ENCODE measurements around the gene ZNF423. TPM values are rescaled to one million over a fixed set of nuclear protein-coding genes. Genes with fewer than 3 reads are reported as not detected.

The ZNF423 gene
- total RNA-seq, 2 experiments from 2014 or later: not detected

DNA sequence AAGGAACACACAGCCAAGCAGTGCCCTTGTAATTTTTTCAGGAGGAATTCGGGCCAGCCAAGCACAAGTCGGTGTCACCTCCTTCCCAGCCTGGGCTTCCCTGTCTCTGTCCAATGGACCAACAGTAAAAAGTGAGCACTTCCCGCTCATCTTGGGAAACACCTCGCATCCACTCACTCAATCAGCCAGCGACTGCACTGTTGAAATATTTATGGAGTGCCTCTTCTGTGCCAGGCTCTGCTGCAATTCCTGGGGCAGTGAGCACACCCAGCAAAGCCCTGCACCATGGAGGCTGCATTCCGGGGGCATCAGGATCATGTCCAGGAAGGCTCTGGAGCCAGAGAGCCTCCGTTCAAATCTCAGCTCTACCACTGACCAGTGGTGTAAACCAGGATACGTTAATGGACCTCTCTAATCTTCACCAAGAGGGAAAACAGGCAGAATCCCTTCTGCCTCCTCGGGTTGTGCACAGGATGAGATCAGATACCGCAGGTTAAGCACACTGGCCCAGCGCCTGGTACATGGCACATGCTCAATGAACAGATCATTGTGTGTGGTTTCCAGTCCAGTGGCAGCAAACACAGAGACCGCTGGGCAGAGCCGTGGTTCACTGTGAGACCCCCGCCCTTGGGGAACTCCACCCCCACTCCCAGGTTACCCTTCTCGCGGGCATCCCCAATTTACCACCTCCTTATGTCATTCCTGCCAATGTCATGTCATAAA is 194.3 kb downstream of the ZNF423 start:
- H3K36me3 Mint-ChIP-seq: no peaks in the 10 kb centered on the region
- intact Hi-C loops (cut with micrococcal nuclease): no loop called here
- H3K9me3 Mint-ChIP-seq: no peaks in the 10 kb centered on the region
- no peaks in the 10 kb centered on the region for H3K4me1 Mint-ChIP-seq (ENCODE audit: low read depth)
- no peak overlapping the region for H3K4me3 Mint-ChIP-seq
- ChIA-PET CTCF (no interaction called here), POLR2A (no interaction called here)
- H3K27me3 Mint-ChIP-seq: no peaks in the 10 kb centered on the region
- H3K27ac Mint-ChIP-seq: no peak overlapping the region
- no peak for DNase-seq

DNA sequence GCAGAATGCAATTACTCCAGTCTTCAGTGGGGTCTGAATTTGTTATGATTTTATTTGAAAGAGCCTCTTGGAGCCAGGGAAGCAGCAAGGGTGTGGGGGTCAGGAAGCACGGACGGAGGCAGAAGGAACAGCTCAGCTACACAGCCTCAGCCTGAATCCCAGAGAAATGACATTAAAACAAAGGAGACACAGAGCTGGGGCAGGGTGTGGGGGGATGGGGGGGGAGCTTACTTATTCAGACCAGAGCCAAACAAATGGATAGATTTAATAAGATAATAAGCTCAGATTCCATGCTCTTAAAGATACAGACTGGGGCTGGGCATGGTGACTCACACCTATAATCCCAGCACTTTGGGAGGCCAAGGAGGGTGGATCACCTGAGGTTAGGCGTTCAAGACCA is 195.3 kb downstream of the ZNF423 start:
- Mint-ChIP-seq H3K36me3 (no peaks in the 10 kb centered on the region), H3K27me3 (no peaks in the 10 kb centered on the region), H3K9me3 (no peaks in the 10 kb centered on the region), H3K4me3 (no peak overlapping the region), H3K27ac (no peak overlapping the region), H3K4me1 (ENCODE audit: low read depth) (no peaks in the 10 kb centered on the region)
- CTCF ChIA-PET: interaction anchor here (0.9 kb wide), 1 partner anchor 216 kb away, joined by 3 read pairs; no protein-coding TSS in a partner anchor
- POLR2A ChIA-PET: no interaction called here
- no peak for DNase-seq
- intact Hi-C loops (cut with micrococcal nuclease): no loop called here

DNA sequence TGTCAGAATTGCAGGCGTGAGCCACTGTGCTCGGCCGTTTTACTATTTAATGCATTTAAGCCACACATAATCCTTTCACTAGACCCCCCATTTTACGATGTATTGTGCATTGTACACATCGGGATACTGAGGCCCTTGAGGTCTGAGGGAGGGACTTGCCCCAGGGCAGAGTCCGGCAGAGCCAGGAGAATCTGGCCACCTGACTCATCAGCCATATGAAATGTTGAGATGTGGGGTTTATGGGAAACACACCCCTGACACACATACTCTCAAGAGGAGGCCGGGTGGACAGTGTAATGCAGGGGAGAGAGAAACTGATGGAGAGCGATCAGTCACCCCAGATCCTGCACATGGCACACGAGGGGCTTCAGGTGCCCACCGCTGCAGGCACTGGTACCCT is 196.6 kb downstream of the ZNF423 start:
- no peak for DNase-seq
- no peak overlapping the region for H3K27ac Mint-ChIP-seq
- ChIA-PET CTCF (no interaction called here), POLR2A (no interaction called here)
- H3K9me3 Mint-ChIP-seq: no peaks in the 10 kb centered on the region
- no peak overlapping the region for H3K4me3 Mint-ChIP-seq
- intact Hi-C loops (cut with micrococcal nuclease): no loop called here
- no peaks in the 10 kb centered on the region for H3K4me1 Mint-ChIP-seq (ENCODE audit: low read depth)
- no peaks in the 10 kb centered on the region for H3K27me3 Mint-ChIP-seq
- no peaks in the 10 kb centered on the region for H3K36me3 Mint-ChIP-seq

DNA sequence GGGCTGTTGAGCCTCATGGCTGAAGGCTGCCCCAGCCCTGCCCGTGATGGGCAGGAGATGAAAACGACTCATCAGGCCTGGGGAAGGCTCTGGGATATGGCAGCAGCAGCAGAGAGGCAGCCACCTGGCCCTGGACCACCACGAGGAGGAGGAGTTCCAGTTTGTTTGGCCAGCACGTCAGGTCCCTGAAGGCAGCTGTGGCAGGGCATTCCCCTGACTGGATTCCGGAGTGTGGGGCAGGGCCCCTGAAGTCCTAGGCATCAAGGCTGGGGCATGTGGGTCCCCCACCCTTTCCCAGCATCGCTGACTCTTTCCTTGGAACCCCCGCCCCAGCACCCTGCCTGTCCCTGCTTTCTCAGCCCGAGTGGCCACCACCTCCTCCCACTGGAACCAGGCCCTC is 197.4 kb downstream of the ZNF423 start:
- no peaks in the 10 kb centered on the region for H3K27me3 Mint-ChIP-seq
- no peak overlapping the region for H3K27ac Mint-ChIP-seq
- no peaks in the 10 kb centered on the region for H3K4me1 Mint-ChIP-seq (ENCODE audit: low read depth)
- H3K4me3 Mint-ChIP-seq: no peak overlapping the region
- DNase-seq: no peak
- intact Hi-C loops (cut with micrococcal nuclease): no loop called here
- no peaks in the 10 kb centered on the region for H3K9me3 Mint-ChIP-seq
- H3K36me3 Mint-ChIP-seq: no peaks in the 10 kb centered on the region
- ChIA-PET CTCF (no interaction called here), POLR2A (no interaction called here)

DNA sequence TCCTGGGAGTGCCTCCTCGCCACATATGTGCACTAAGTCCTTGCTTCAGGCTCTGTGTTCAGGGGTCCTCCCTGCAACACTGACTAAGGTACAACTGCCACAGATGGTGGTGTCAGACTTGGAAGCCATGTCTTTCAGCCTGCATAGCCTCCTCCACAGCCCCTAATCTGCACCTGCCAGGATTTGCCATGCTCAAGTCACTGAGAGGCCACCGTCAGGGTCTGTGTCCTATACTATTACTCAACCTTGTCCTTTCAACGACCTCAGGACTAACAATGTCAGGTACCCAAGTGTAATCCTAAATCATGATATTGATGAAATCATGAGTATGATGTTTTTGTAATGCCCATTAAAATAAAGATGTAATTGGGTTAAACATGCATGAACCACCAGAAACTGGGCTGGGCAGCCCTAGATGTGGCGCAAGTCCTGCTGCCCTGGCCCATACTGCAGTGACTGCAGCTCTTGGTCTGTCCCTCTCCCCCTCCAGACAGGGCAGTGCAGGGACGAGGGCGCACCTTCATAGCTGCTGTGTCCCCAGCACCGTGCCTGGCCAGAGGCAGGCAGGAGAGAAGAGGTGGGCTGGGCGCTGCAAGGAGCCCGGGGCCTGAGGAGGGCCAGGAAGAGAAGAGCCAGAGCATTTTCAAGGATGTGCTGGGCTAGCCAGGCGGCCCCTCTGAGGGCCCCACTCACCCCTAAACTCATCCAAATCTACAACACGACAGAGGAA is 198.0 kb downstream of the ZNF423 start:
- ChIA-PET POLR2A (no interaction called here), CTCF (no interaction called here)

DNA sequence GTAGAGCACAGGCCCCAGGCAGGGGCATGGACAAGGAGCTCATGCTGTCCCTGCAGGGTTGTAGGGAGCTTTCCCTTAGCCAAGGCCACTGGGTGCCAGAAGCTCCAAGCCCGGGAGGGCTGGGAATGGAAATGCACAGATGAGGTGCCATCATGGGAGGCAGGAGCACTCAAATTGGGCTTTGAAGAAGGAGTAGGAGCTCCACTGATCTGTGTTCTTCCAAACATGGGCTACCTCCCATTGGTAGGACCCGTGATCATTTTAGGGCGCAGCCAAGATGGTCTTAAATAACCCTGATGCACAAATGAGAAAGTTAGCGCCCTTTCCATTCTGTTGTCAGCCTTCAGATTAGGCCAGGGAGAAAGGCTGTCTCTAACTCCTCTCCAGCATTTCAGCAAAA is 201.5 kb downstream of the ZNF423 start:
- DNase-seq: no peak
- ChIA-PET POLR2A (no interaction called here), CTCF (no interaction called here)
- intact Hi-C loops (cut with micrococcal nuclease): no loop called here
- Mint-ChIP-seq H3K27ac (no peak overlapping the region), H3K27me3 (no peaks in the 10 kb centered on the region), H3K9me3 (no peaks in the 10 kb centered on the region), H3K4me1 (ENCODE audit: low read depth) (no peaks in the 10 kb centered on the region), H3K36me3 (no peaks in the 10 kb centered on the region), H3K4me3 (no peak overlapping the region)

More for the DNA sequence above, 198.0 kb downstream of the ZNF423 start:
- Mint-ChIP-seq H3K36me3 (no peaks in the 10 kb centered on the region), H3K4me3 (no peak overlapping the region), H3K9me3 (no peaks in the 10 kb centered on the region), H3K27ac (no peak overlapping the region), H3K27me3 (no peaks in the 10 kb centered on the region), H3K4me1 (ENCODE audit: low read depth) (no peaks in the 10 kb centered on the region)
- DNase-seq: no peak
- intact Hi-C loops (cut with micrococcal nuclease): no loop called here

DNA sequence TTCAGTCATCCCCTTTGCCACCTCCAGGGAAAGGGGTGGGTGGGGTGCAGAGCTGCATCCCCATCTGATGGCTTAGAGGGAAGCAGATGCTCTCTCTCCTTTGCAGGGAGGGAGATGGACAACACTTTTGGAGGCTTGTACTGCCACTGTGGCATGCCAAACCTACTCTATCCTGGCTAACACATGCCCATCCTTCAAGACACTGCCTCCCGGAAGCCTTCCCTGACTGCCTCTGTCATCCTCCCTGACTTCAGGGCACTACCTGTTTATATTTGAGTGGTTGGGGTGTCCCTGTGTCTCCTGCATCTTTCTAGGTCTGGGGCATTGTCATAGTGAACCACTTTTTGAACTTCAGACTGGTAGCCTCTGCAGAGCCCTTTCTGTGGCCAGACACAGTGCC is 202.3 kb downstream of the ZNF423 start:
- ChIA-PET POLR2A (interaction anchor here (0.6 kb wide), 1 partner anchor 486 kb away, joined by 3 read pairs; no protein-coding TSS in a partner anchor), CTCF (no interaction called here)
- Mint-ChIP-seq H3K27ac (no peak overlapping the region), H3K36me3 (no peaks in the 10 kb centered on the region), H3K4me3 (no peak overlapping the region), H3K4me1 (ENCODE audit: low read depth) (no peaks in the 10 kb centered on the region), H3K9me3 (peaks cover 4% of the 10 kb centered on the region), H3K27me3 (no peaks in the 10 kb centered on the region)
- no peak for DNase-seq
- intact Hi-C loops (cut with micrococcal nuclease): no loop called here

DNA sequence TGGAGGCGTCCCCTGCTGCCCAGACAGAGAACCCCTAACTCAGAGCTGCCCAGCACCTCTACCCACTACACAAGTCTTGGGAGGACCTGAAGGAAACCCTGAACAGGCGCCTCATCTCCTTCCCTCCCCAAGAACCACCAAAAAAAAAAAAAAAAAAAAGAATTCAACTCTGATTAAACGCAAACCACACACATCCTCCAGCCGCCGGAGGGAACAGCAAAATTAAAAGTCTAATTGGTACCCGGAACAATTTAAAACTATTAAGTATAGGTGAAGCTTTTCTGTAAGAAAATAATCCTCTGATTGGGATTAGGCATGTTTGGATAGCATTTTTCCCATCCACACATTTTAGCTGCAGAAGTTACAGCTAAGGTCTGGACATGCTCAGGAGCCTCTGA is 202.7 kb downstream of the ZNF423 start:
- intact Hi-C loops (cut with micrococcal nuclease): no loop called here
- ChIA-PET POLR2A (interaction anchor here (0.6 kb wide), 1 partner anchor 487 kb away, joined by 3 read pairs; no protein-coding TSS in a partner anchor), CTCF (no interaction called here)
- H3K9me3 Mint-ChIP-seq: peaks cover 5% of the 10 kb centered on the region
- no peaks in the 10 kb centered on the region for H3K4me1 Mint-ChIP-seq (ENCODE audit: low read depth)
- no peak overlapping the region for H3K4me3 Mint-ChIP-seq
- no peaks in the 10 kb centered on the region for H3K27me3 Mint-ChIP-seq
- no peak overlapping the region for H3K27ac Mint-ChIP-seq
- no peaks in the 10 kb centered on the region for H3K36me3 Mint-ChIP-seq
- no peak for DNase-seq

DNA sequence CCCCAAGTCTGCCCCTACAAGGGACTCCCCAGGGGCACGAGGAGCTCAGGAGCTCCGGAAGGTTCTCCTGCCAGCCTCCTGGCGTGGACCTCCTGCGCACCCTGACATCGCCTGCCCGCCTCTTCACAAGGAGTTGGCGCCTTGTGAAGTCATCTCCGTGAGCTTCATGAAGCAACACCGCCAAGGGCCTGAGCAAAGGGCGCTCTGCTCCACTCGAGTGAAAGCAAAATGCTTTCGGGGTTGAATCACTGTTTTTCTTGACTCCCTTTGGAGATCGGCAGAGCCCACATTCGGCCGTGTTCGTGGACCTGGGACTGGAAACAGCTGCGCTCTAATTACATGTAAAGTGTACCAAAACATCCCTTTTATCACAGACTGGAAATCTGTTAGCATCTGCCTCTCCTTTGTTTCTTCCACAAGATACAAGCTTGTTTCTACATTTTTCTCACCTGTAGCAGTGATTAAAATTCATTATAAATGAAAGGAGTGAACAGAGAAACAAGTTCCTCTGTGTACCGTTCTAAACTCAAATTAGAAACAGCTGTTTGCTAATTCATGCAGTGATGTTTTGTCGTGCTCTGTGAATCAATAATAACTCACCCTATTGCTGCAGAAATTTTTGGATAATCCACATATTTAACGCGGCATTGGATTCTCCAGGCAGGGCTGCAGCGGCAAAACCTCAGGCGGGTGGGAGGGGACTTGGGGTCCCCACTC is 203.3 kb downstream of the ZNF423 start:
- intact Hi-C loops (cut with micrococcal nuclease): no loop called here

DNA sequence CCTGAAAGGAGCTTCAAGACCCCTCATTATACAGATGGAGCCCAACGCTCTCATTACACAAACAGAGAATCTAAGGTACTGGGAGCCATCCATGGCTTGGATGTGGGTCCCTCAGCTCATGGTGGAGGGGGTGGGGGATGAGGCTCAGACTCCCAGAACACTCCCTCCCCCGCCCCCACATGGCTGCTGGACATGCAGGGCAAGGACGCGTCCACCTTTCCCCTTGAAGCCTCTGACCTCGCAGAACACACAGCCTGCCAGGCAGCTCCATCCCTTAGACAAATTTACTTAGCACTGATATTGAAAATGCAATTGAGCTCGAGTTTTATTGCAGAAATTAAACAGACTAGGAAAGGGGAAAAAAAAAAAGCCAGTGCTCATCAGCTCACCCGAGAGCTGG is 203.9 kb downstream of the ZNF423 start:
- intact Hi-C loops (cut with micrococcal nuclease): no loop called here
- Mint-ChIP-seq H3K27ac (no peak overlapping the region), H3K4me3 (no peak overlapping the region), H3K9me3 (peaks cover 17% of the 10 kb centered on the region), H3K36me3 (peaks cover 3% of the 10 kb centered on the region), H3K27me3 (no peaks in the 10 kb centered on the region), H3K4me1 (ENCODE audit: low read depth) (no peaks in the 10 kb centered on the region)
- no peak for DNase-seq
- ChIA-PET CTCF (no interaction called here), POLR2A (no interaction called here)

More for the DNA sequence above, 203.3 kb downstream of the ZNF423 start:
- H3K4me1 Mint-ChIP-seq (ENCODE audit: low read depth): no peaks in the 10 kb centered on the region
- H3K9me3 Mint-ChIP-seq: peaks cover 11% of the 10 kb centered on the region
- no peak for DNase-seq
- H3K4me3 Mint-ChIP-seq: no peak overlapping the region
- ChIA-PET CTCF (no interaction called here), POLR2A (no interaction called here)
- H3K36me3 Mint-ChIP-seq: peaks cover 3% of the 10 kb centered on the region
- H3K27me3 Mint-ChIP-seq: no peaks in the 10 kb centered on the region
- H3K27ac Mint-ChIP-seq: no peak overlapping the region

DNA sequence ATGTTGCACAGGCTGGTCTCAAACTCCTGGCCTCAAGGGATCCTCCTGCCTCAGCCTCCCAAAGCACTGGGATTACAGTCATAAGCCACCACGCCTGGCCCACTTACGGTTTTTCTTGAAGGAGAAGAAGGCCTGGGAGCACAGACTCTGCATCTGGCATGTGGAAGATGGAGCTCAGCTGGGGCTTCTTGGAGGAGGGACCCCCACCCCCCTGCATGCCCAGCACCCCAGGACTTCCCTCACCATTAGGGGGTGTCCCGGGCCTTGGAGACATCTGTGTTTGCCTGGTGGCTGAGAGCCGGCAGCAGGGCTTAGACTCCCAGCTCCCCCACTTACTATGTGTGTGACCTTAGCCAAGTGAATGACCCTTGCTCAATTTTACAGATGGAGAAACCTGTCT is 204.7 kb downstream of the ZNF423 start:
- H3K4me3 Mint-ChIP-seq: no peak overlapping the region
- ChIA-PET CTCF (no interaction called here), POLR2A (no interaction called here)
- no peaks in the 10 kb centered on the region for H3K27me3 Mint-ChIP-seq
- H3K9me3 Mint-ChIP-seq: peaks cover 22% of the 10 kb centered on the region
- H3K4me1 Mint-ChIP-seq (ENCODE audit: low read depth): no peaks in the 10 kb centered on the region
- peaks cover 3% of the 10 kb centered on the region for H3K36me3 Mint-ChIP-seq
- no peak overlapping the region for H3K27ac Mint-ChIP-seq
- DNase-seq: no peak
- intact Hi-C loops (cut with micrococcal nuclease): no loop called here

DNA sequence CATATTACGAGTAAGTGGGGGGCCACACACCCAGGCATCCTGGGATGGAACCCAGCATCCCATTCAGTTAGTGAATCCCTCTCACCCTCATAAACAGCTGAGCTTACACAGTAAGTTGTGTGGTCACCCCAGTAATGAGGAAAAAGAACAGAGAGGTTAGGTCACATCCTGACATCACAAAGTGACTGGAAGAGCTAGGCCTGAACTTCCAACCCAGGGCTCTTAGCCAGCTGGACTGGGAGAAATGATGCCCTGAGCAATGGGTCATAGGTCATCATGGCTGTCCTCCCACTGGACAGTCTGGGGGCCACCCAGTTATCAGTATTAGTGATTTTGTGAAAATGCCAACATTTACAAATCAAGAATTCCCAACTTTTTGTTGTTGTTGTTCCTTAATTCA is 205.3 kb downstream of the ZNF423 start:
- Mint-ChIP-seq H3K36me3 (peaks cover 3% of the 10 kb centered on the region), H3K27ac (no peak overlapping the region), H3K9me3 (peaks cover 28% of the 10 kb centered on the region), H3K4me3 (no peak overlapping the region), H3K27me3 (no peaks in the 10 kb centered on the region), H3K4me1 (ENCODE audit: low read depth) (no peaks in the 10 kb centered on the region)
- no peak for DNase-seq
- CTCF ChIA-PET: no interaction called here
- POLR2A ChIA-PET: no interaction called here
- intact Hi-C loops (cut with micrococcal nuclease): no loop called here

Data from activated CD4-positive, alpha-beta memory T cell treated with anti-CD3 and anti-CD28 coated beads for 36 hours (primary cell).